ENCODE measurements around the gene PCDHGA1.
"Not testable (repeated sequence)": the region's sequence is repeated elsewhere in the genome, so short reads cannot be mapped to it uniquely, and the experiment has no call there.

PCDHGA1 gene

GRCh38 chr5:141412854-141413539 is 82.7 kb downstream of the PCDHGA1 start, which contains the start of gene PCDHGA10:
TSS of gene PCDHGA10 (plus strand) at chr5:141412987. CDS start at chr5:141413176, 189 bp downstream.
- DNase-seq: peak in 1 of 2 experiments; percentile 83

- no peak for DNase-seq
These were observed 83.3 kb downstream of the PCDHGA1 start for GRCh38 chr5:141413540-141414069.

GRCh38 chr5:141414548-141415274 is 84.4 kb downstream of the PCDHGA1 start:
- not testable (repeated sequence) for DNase-seq

GRCh38 chr5:141415275-141415618 is 84.9 kb downstream of the PCDHGA1 start:
- not testable (repeated sequence) for DNase-seq

GRCh38 chr5:141417494-141418172 is 87.3 kb downstream of the PCDHGA1 start, which contains the start of gene PCDHGB7:
TSS of gene PCDHGB7 (plus strand) at chr5:141417677. CDS start at chr5:141417860, 183 bp downstream.
- peak; percentile 29 to 79 for DNase-seq

- DNase-seq: no peak
These were observed 89.0 kb downstream of the PCDHGA1 start for GRCh38 chr5:141419074-141419880.

GRCh38 chr5:141420855-141421488 is 90.7 kb downstream of the PCDHGA1 start, which contains the start of gene PCDHGA11:
TSS of gene PCDHGA11 (plus strand) at chr5:141421051. CDS start at chr5:141421228, 177 bp downstream.
- peak in 1 of 2 experiments; percentile 27 for DNase-seq

GRCh38 chr5:141421489-141421855 is 91.2 kb downstream of the PCDHGA1 start:
- no peak for DNase-seq

GRCh38 chr5:141422742-141423291 is 92.5 kb downstream of the PCDHGA1 start:
- DNase-seq: no peak

- no peak for DNase-seq
These were observed 97.6 kb downstream of the PCDHGA1 start for GRCh38 chr5:141427783-141428426.

GRCh38 chr5:141430332-141431113 is 100.2 kb downstream of the PCDHGA1 start, which contains the start of gene PCDHGA12:
TSS of gene PCDHGA12 (plus strand) at chr5:141430507. CDS start at chr5:141430760, 253 bp downstream.
- DNase-seq: peak; percentile 83 to 91

- no peak for DNase-seq
These were observed 101.0 kb downstream of the PCDHGA1 start for GRCh38 chr5:141431286-141431685.

GRCh38 chr5:141432308-141432707 is 102.0 kb downstream of the PCDHGA1 start:
- not testable (repeated sequence) for DNase-seq

GRCh38 chr5:141432726-141433125 is 102.4 kb downstream of the PCDHGA1 start:
- not testable (repeated sequence) for DNase-seq

- DNase-seq: no peak
These were observed 103.7 kb downstream of the PCDHGA1 start for GRCh38 chr5:141434006-141434405.

GRCh38 chr5:141437221-141437620 is 106.9 kb downstream of the PCDHGA1 start:
- no peak for DNase-seq

GRCh38 chr5:141439411-141440141 is 109.3 kb downstream of the PCDHGA1 start:
- DNase-seq: peak; percentile 77 to 80

- DNase-seq: no peak
These were observed 110.0 kb downstream of the PCDHGA1 start for GRCh38 chr5:141440341-141440740.

GRCh38 chr5:141441571-141442170 is 111.4 kb downstream of the PCDHGA1 start:
- DNase-seq: no peak

Measured in NCI-H526 (cell line).